OCI-LY3 (cell line): ENCODE data around the gene CRB2.

Experiments
- EZH2phosphoT487 ChIP-seq: fragments of 200-600 bp; shearing (Covaris generic); IDR thresholded peaks from 2 replicates; pipeline ENCODE4 v1.6.1; 2018; ENCODE audit warnings: antibody characterized with exemption, mixed run types, low read depth
- TF ChIP-seq, protein P1 (sequence below): fragments of 200-600, 300-600 bp; sonication (generic); IDR thresholded peaks from 2 replicates; pipeline ENCODE4 v1.5.1; 2014; ENCODE audit warnings: antibody characterized with exemption, low read length, low read depth

DNA sequence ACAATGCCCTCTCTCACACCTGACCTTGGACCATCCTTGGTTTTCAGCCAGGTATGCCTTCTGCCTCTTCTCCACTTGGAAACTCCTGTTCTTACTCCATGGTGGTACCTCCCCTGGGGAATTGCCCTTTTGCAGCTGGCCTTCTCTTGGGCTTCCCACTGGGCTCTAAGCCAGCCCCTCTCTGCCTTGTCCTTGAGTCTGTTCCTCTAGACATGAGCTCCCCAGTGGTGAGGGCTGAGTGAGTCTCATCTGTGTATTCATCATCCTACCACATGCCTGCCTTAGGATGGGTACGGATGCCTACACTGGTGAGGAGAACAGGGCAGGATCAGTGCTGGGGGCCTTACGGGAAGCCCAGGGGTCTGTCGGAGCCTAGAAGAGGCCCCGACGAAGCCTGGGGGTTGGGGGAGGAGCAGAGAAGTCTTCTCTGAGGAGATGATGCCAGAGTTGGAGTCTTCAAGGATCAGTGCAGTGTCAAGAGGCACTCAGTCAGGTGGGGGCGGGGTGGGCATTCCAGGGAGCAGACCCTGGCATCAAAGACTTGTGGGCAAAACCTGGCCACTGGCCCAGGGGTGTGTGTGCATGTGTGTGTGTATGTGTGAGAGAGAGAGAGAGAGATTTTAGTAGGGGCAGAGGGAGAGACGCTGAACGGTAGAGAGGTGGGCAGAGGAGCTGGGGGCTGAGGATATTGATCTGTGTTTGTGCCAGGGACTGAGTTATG, 5.2 kb upstream of the CRB2 start:
- TF ChIP-seq, protein P1, sequence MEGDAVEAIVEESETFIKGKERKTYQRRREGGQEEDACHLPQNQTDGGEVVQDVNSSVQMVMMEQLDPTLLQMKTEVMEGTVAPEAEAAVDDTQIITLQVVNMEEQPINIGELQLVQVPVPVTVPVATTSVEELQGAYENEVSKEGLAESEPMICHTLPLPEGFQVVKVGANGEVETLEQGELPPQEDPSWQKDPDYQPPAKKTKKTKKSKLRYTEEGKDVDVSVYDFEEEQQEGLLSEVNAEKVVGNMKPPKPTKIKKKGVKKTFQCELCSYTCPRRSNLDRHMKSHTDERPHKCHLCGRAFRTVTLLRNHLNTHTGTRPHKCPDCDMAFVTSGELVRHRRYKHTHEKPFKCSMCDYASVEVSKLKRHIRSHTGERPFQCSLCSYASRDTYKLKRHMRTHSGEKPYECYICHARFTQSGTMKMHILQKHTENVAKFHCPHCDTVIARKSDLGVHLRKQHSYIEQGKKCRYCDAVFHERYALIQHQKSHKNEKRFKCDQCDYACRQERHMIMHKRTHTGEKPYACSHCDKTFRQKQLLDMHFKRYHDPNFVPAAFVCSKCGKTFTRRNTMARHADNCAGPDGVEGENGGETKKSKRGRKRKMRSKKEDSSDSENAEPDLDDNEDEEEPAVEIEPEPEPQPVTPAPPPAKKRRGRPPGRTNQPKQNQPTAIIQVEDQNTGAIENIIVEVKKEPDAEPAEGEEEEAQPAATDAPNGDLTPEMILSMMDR: no peak
- TF ChIP-seq EZH2phosphoT487: no peak
